Skeletal muscle cell (primary cell): ENCODE measurements around the gene ATP7B.
"Not testable (repeated sequence)": the region's sequence is repeated elsewhere in the genome, so short reads cannot be mapped to it uniquely, and the experiment has no call there.

Experiments
- DNase-seq: peaks from one replicate; pipeline ENCODE4 v3.0.0-alpha.2; 2010; ENCODE audit warnings: low read depth
- H3K4me3 ChIP-seq: 2 replicates; pipeline ENCODE4 v1.5.1; 2011; ENCODE audit warnings: low read depth, mild to moderate bottlenecking, control low read depth, low read length, moderate library complexity

The ATP7B gene

DNA sequence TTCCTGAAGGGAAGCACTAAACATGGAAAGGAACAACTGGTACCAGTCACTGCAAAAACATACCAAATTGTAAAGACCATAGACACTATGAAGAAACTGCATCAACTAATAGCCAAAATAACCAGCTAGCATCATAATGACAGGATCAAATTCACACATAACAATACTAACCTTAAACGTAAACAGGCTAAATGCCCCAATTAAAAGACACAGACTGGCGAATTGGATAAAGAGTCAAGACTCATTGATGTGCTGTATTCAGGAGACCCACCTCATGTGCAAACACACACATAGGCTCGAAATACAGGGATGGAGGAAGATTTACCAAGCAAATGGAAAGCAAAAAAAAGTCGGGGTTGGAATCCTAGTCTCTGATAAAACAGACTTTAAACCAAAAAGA is 26.3 kb downstream of the ATP7B start:
- DNase-seq, H3K4me3 ChIP-seq: not testable (repeated sequence)

DNA sequence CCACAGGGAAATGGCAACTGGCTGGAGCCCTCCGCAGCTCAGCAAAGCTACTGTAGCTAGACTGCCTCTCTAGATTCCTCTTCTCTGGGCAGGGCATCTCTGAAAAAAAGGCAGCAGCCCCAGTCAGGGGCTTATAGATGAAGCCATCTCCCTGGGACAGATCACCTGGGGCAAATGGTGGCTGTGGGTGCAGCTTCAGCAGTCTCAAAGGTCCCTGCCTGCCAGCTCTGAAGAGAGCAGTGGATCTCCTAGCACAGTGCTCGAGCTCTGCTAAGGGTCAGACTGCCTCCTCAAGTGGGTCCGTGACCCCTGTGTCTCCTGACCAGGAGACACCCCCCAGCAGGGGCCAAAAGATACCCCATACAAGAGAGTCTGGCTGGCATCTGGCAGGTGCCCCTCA is 28.0 kb downstream of the ATP7B start:
- DNase-seq, H3K4me3 ChIP-seq: not testable (repeated sequence)

DNA sequence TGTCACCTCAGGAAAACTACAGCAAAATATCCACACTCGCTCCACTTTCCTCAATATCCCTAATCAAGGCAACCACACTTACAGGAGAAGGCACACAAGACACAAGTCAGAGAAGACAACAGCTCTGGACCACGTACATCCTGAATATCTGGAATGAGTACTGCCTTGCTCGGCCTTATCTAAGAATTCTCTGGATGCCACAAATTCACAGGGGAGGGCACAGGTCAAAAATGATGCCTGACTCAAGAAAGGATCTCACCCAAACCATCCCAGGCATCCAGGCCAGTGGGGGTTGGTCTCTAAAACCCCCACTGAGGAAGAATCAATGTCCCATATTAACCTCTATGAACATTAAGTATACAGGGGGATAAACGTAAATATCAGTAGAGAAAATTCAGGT is 29.9 kb downstream of the ATP7B start:
- no peak for DNase-seq
- H3K4me3 ChIP-seq = no peak overlapping the region

- no peak for DNase-seq
- no peak overlapping the region for H3K4me3 ChIP-seq
Observed at GRCh38 chr13:51980908-51981307, 30.3 kb downstream of the ATP7B start.

- no peak for DNase-seq
- no peak overlapping the region for H3K4me3 ChIP-seq
Observed at GRCh38 chr13:51978796-51979556, 32.3 kb downstream of the ATP7B start.

DNA sequence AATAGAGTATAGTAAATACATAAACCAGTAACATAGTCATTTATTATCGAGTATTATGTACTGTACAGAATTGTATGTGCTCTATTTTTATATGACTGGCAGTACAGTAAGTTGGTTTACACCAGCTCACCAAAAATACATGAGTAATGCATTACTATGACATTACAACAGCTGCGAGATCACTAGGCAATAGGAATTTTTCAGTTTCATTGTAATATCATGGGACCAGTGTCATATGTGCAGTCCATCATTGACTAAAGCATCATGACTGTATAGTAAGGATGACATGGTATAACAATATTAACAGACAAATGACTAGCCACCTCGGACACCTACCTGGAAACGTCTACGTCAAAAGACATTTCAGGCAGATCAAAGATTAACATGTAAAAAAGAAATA is 33.6 kb downstream of the ATP7B start:
- no peak for DNase-seq
- no peak overlapping the region for H3K4me3 ChIP-seq

GRCh38 chr13:51976890-51977289 is 34.4 kb downstream of the ATP7B start:
- DNase-seq = no peak
- H3K4me3 ChIP-seq = no peak overlapping the region

GRCh38 chr13:51976423-51976822 is 34.8 kb downstream of the ATP7B start:
- H3K4me3 ChIP-seq = no peak overlapping the region
- DNase-seq = no peak

GRCh38 chr13:51974482-51974881 is 36.8 kb downstream of the ATP7B start:
- no peak for DNase-seq
- no peak overlapping the region for H3K4me3 ChIP-seq

GRCh38 chr13:51971520-51972426 is 39.5 kb downstream of the ATP7B start:
- no peak overlapping the region for H3K4me3 ChIP-seq
- no peak for DNase-seq

GRCh38 chr13:51970349-51970748 is 40.9 kb downstream of the ATP7B start:
- no peak overlapping the region for H3K4me3 ChIP-seq
- no peak for DNase-seq

- H3K4me3 ChIP-seq = no peak overlapping the region
- no peak for DNase-seq
Observed at GRCh38 chr13:51967482-51968446, 43.5 kb downstream of the ATP7B start.

DNA sequence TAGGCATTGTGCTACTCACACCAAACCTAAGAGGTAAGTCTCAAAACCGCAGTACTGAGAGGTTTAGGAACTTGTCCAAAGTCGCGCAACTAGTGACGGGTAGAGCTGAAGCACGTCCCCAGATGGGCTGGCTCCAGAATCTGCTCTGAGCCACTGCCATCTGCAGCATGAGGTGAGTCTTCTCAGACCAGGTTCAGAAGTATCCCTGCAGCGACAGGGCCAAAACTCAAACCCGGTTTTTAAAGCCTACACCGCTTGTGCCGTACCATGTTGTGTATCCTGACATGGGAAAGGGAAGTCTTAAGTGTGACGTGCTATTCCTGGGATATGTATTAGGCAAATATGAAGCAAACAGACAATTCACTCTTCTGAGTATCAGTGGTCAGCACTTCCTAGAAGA is 45.1 kb downstream of the ATP7B start:
- DNase-seq = no peak
- no peak overlapping the region for H3K4me3 ChIP-seq

- no peak overlapping the region for H3K4me3 ChIP-seq
- no peak for DNase-seq
Observed at GRCh38 chr13:51961493-51962403, 49.5 kb downstream of the ATP7B start.

DNA sequence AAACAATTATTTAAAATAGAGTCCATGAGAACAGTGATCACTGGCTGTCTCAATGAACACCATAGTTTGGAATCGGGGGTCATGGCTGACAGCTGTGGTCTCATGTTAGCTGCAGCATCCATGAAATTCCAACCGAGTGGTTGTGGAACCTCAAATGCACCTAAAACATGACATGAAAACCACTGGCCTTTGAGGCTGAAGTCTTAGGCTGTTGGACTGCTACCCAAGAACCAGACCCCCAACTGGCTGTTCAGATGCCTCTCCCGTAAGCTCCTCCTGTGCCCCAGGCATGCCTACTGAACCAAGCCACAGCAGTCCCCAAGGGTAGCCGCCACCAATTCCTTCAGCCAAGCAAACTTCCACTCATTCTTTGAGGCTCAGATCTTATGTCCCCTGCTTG is 50.5 kb downstream of the ATP7B start:
- no peak for DNase-seq
- H3K4me3 ChIP-seq = no peak overlapping the region

DNA sequence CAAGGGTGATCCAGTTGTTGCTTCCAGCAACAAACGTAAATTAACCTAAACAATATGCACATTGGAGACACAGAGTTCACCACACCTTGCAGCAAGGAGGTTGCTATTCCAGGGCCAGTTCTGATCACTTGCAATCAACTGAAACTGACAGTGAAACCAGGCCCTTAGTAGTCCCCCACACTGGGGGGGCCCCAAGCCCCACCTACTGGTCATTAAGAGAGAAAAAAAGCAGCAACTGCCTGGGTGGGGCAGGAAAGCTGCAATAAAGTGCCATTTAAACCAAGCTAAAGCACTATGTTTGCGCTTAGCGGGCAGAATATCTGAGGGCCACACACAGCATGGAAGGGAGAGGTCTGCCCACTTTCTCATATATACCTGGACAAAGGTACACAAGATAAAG is 51.5 kb downstream of the ATP7B start:
- H3K4me3 ChIP-seq = no peak overlapping the region
- DNase-seq = no peak

GRCh38 chr13:51958217-51958547 is 53.1 kb downstream of the ATP7B start:
- H3K4me3 ChIP-seq = no peak overlapping the region
- no peak for DNase-seq

GRCh38 chr13:51957377-51958216 is 53.7 kb downstream of the ATP7B start:
- H3K4me3 ChIP-seq = no peak overlapping the region
- DNase-seq = no peak
